Erythroblast (primary cell): ENCODE data around the gene GPRIN3.

Experiments used
- GATA1 ChIP-seq: IDR thresholded peaks from 2 replicates; pipeline ENCODE4 v1.6.1; 2011; ENCODE audit warnings: low read depth, mild to moderate bottlenecking, control low read depth, low read length, moderate library complexity
- POLR2A ChIP-seq: IDR thresholded peaks from 2 replicates; pipeline ENCODE4 v1.6.1; 2011; ENCODE audit warnings: mild to moderate bottlenecking, low read length

- TF ChIP-seq POLR2A: no peak
- TF ChIP-seq GATA1: no peak
These were observed 21.9 kb downstream of the GPRIN3 start for GRCh38 chr4:89285745-89286144.
